ENCODE results near the gene HIVEP3.

- TF ChIP-seq ZNF274 (IDR thresholded peaks at IDR 0.05; ENCODE audit: low read depth, low read length): no peak
- no peak for TF ChIP-seq YY1 (IDR thresholded peaks at IDR 0.05; ENCODE audit: insufficient read depth, insufficient read length)
- no peak for TF ChIP-seq SUZ12 (IDR thresholded peaks at IDR 0.05; ENCODE audit: extremely low read depth, insufficient read depth, insufficient read length)
These were observed 203.9 kb downstream of the HIVEP3 start for GRCh38 chr1:41714638-41715389.
